Testis (tissue), 2 donors: Measurements from ENCODE around the gene KDM4C.

Source experiments
- CTCF ChIP-seq, 3 experiments: fragments of 450-650 bp in 2 of 3; fragments of 200-600 bp in 1 of 3; sonication (generic) in 1 of 3; IDR thresholded peaks; one replicate each; pipeline ENCODE4 v1.5.1; 2016 to 2019; ENCODE audit warnings: antibody characterized with exemption in 3 of 3, mild to moderate bottlenecking in 2 of 3, moderate library complexity in 1 of 3
- POLR2A ChIP-seq: fragments of 450-650 bp; IDR thresholded peaks from one replicate; pipeline ENCODE4 v1.6.1; 2017; ENCODE audit warnings: antibody characterized with exemption, mild to moderate bottlenecking, moderate library complexity

GRCh38 chr9:6716766-6717165, 41.0 kb upstream of the KDM4C start:
- TF ChIP-seq CTCF (IDR thresholded peaks at IDR 0.05) (no peak), POLR2A (no peak)
